Gastroesophageal sphincter (tissue), 3 donors: ENCODE data around the gene IMP4.

Experiments
- POLR2A ChIP-seq, 2 donors: fragments of 450-650 bp; IDR thresholded peaks; one replicate each; pipeline ENCODE4 v1.6.1; 2017; ENCODE audit warnings: antibody characterized with exemption in 2 of 2, mild to moderate bottlenecking in 2 of 2, moderate library complexity in 1 of 2
- TF ChIP-seq, protein P1 (sequence below), 4 experiments: fragments of 200-600 bp in 2 of 4; fragments of 450-650 bp in 2 of 4; sonication (generic) in 1 of 4; IDR thresholded peaks; one replicate each; pipeline ENCODE4 v1.5.1; 2017 to 2019; ENCODE audit warnings: antibody characterized with exemption in 4 of 4, mild to moderate bottlenecking in 2 of 4, moderate library complexity in 2 of 4

DNA sequence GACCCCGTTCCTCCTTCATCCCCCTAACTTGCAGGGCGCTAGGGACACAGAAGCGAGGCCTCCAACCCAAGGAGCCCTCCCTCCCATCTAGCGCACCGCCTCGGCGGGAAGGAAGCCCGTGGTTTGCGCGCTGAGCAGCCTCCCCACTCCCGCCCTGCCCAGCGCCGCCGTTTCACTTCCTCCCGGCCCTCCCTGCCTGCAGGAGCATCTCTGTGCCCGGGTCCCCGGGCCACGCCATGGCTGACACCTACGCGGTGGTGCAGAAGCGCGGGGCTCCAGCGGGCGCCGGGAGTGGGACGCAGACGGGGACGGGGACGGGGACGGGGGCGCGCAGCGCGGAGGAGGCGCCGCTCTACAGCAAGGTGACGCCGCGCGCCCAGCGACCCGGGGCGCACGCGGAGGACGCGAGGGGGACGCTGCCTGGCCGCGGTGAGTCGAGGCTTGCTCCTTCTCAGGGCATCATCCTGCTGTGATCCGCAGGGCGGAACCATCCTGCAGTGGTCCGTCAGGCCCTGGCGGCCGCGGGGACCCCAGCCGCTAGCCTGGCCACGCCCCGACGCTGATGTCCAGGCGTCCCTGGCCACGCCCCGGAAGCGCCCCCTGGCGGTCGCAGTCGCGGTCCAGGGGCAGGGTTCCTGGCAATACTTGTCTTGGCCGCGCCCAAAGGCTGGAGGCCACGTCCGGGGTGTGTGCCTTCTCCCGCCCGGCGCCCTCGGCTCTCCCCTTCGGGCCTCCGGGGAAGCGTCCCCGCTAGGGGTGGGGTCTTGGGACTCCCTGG lies 29.5 kb downstream of the IMP4 start:
- TF ChIP-seq, protein P1, sequence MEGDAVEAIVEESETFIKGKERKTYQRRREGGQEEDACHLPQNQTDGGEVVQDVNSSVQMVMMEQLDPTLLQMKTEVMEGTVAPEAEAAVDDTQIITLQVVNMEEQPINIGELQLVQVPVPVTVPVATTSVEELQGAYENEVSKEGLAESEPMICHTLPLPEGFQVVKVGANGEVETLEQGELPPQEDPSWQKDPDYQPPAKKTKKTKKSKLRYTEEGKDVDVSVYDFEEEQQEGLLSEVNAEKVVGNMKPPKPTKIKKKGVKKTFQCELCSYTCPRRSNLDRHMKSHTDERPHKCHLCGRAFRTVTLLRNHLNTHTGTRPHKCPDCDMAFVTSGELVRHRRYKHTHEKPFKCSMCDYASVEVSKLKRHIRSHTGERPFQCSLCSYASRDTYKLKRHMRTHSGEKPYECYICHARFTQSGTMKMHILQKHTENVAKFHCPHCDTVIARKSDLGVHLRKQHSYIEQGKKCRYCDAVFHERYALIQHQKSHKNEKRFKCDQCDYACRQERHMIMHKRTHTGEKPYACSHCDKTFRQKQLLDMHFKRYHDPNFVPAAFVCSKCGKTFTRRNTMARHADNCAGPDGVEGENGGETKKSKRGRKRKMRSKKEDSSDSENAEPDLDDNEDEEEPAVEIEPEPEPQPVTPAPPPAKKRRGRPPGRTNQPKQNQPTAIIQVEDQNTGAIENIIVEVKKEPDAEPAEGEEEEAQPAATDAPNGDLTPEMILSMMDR (IDR thresholded peaks at IDR 0.05), result peak; percentile 91 to 95 (median 94)
- TF ChIP-seq POLR2A (IDR thresholded peaks at IDR 0.05), result peak; percentile 74 to 77
